Measurements from ENCODE around the gene ALDH1A2.

The ALDH1A2 gene

DNA sequence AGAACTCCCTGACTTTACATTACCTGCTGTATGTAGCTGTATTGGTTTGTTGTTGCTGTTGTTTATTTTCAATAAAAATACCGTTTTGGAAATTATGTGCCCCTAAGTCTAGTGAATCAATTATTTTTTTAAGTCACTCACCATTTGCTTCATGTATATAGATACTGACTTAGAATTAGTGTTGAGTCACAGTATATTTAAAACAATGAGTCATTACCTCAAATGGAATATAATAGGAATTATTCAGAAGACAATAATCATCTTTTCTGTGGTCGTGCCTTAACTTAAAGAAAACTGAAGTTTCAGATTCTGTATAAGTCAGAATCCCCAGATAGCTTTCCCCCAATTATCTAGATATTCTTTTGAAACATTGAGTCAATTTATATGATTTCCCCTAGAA, 21.0 kb upstream of the ALDH1A2 start:
- Histone ChIP-seq H3K79me1 (replicated peaks; ENCODE audit: low read length, poor library complexity, severe bottlenecking) (no peaks in the 10 kb centered on the region), H3K4me3 (ENCODE audit: insufficient read depth in 1 of 2, low read depth in 1 of 2, low read length in 2 of 2) (no peak overlapping the region), H3K23ac (ENCODE audit: low read length in 2 of 2) (no peak overlapping the region), H2BK5ac (ENCODE audit: low read depth, low read length, poor library complexity, severe bottlenecking) (no peak overlapping the region), H2AK5ac (ENCODE audit: low read length, severe bottlenecking) (no peak overlapping the region), H3K4me2 (ENCODE audit: low read length, poor library complexity, severe bottlenecking) (no peak overlapping the region), H3K27ac (ENCODE audit: low read length, poor library complexity, severe bottlenecking) (no peak overlapping the region), H3K4ac (ENCODE audit: low read depth in 1 of 2, low read length in 2 of 2) (no peak overlapping the region), H2BK120ac (ENCODE audit: low read depth, low read length) (no peak overlapping the region), H3K36me3 (ENCODE audit: control insufficient read depth in 1 of 2, insufficient read depth in 2 of 2, low read depth in 1 of 2, low read length in 2 of 2) (no peaks in the 10 kb centered on the region), H4K8ac (ENCODE audit: low read length) (no peak overlapping the region), H3K14ac (ENCODE audit: low read length in 2 of 2) (no peak overlapping the region), H3K4me1 (ENCODE audit: control insufficient read depth, insufficient read depth, low read depth, low read length) (no peaks in the 10 kb centered on the region), H3K9me3 (ENCODE audit: control insufficient read depth, low read length) (no peaks in the 10 kb centered on the region), H2BK12ac (ENCODE audit: low read length in 2 of 2) (no peak overlapping the region), H4K91ac (ENCODE audit: low read length) (no peak overlapping the region), H2AFZ (ENCODE audit: low read depth, low read length) (no peak overlapping the region), H2BK15ac (ENCODE audit: low read depth, poor library complexity, severe bottlenecking) (no peak overlapping the region), H3K27me3 (ENCODE audit: control insufficient read depth in 1 of 2, insufficient read depth in 1 of 2, low read length in 2 of 2) (no peaks in the 10 kb centered on the region), H3K9ac (ENCODE audit: low read length) (no peak overlapping the region), H3K18ac (ENCODE audit: low read depth in 1 of 2, low read length in 2 of 2) (no peak overlapping the region)
- WGBS, result 63% methylated on average over 1 of the region's 2 CpGs
- no peak for DNase-seq

DNA sequence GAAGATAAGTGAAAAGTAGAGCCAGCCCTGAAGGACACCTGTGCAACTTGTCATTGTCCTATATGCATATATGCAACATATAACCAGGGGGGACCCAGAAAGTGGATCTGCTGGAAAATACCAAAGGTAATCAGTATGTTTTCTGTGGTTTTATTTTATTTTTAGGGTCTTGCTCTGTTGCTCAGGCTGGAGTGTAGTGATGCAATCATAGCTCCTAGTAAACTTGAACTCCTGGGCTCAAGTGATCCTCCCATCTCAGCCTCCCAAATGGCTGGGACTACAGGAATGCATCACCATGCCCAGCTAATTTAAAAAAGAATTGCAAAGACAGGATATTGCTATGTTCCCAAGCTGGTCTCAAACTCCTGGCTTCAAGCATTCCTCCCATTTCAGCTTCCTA, 18.0 kb upstream of the ALDH1A2 start:
- no peak for DNase-seq
- no peak overlapping the region for H3K27ac ChIP-seq (ENCODE audit: low read length, poor library complexity, severe bottlenecking)
- peaks cover 0 to 4% of the 10 kb centered on the region in 2 experiments for H3K27me3 ChIP-seq (ENCODE audit: control insufficient read depth in 1 of 2, insufficient read depth in 1 of 2, low read length in 2 of 2)
- no peak overlapping the region for H3K18ac ChIP-seq (ENCODE audit: low read depth in 1 of 2, low read length in 2 of 2)
- H2BK120ac ChIP-seq (ENCODE audit: low read depth, low read length), result no peak overlapping the region
- H2BK12ac ChIP-seq (ENCODE audit: low read length in 2 of 2), result no peak overlapping the region
- H3K9ac ChIP-seq (ENCODE audit: low read length), result no peak overlapping the region
- no peak overlapping the region for H2AFZ ChIP-seq (ENCODE audit: low read depth, low read length)
- no peaks in the 10 kb centered on the region for H3K4me1 ChIP-seq (ENCODE audit: control insufficient read depth, insufficient read depth, low read depth, low read length)
- H3K9me3 ChIP-seq (ENCODE audit: control insufficient read depth, low read length), result no peaks in the 10 kb centered on the region
- H3K23ac ChIP-seq (ENCODE audit: low read length in 2 of 2), result no peak overlapping the region
- no peak overlapping the region for H4K8ac ChIP-seq (ENCODE audit: low read length)
- no peak overlapping the region for H3K4ac ChIP-seq (ENCODE audit: low read depth in 1 of 2, low read length in 2 of 2)
- H2BK15ac ChIP-seq (ENCODE audit: low read depth, poor library complexity, severe bottlenecking), result no peak overlapping the region
- no peak overlapping the region for H3K4me3 ChIP-seq (ENCODE audit: insufficient read depth in 1 of 2, low read depth in 1 of 2, low read length in 2 of 2)
- no peak overlapping the region for H2BK5ac ChIP-seq (ENCODE audit: low read depth, low read length, poor library complexity, severe bottlenecking)
- H4K91ac ChIP-seq (ENCODE audit: low read length), result no peak overlapping the region
- no peak overlapping the region for H3K4me2 ChIP-seq (ENCODE audit: low read length, poor library complexity, severe bottlenecking)
- no peaks in the 10 kb centered on the region for H3K79me1 ChIP-seq (replicated peaks; ENCODE audit: low read length, poor library complexity, severe bottlenecking)
- H3K36me3 ChIP-seq (ENCODE audit: control insufficient read depth in 1 of 2, insufficient read depth in 2 of 2, low read depth in 1 of 2, low read length in 2 of 2), result no peaks in the 10 kb centered on the region
- no peak overlapping the region for H3K14ac ChIP-seq (ENCODE audit: low read length in 2 of 2)
- H2AK5ac ChIP-seq (ENCODE audit: low read length, severe bottlenecking), result no peak overlapping the region

DNA sequence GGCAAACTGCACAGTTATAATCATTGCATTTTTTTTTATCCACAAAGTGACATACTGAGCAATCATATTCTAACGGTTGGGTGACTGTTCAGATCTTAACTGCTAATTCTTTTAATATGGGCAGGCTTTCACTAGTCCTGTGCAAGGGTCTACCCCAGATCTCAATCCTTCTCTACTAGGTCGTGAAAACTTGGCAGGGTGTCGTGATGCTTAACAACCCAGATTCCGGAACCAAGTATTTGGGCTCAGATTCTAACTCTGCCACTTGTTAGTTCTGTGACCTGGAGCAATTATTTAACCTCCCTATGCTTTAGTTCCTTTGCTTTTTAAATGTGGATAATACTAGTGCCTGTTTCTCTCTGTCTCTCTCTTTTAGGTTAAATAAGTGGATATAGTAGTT, 16.4 kb upstream of the ALDH1A2 start:
- Histone ChIP-seq H2BK5ac (ENCODE audit: low read depth, low read length, poor library complexity, severe bottlenecking) (no peak overlapping the region), H4K91ac (ENCODE audit: low read length) (no peak overlapping the region), H4K8ac (ENCODE audit: low read length) (no peak overlapping the region), H2AK5ac (ENCODE audit: low read length, severe bottlenecking) (no peak overlapping the region), H3K79me1 (replicated peaks; ENCODE audit: low read length, poor library complexity, severe bottlenecking) (no peaks in the 10 kb centered on the region), H3K9ac (ENCODE audit: low read length) (peak overlapping the region; percentile 60), H3K27me3 (ENCODE audit: control insufficient read depth in 1 of 2, insufficient read depth in 1 of 2, low read length in 2 of 2) (peaks cover 0 to 7% of the 10 kb centered on the region in 2 experiments), H2BK12ac (ENCODE audit: low read length in 2 of 2) (no peak overlapping the region), H3K36me3 (ENCODE audit: control insufficient read depth in 1 of 2, insufficient read depth in 2 of 2, low read depth in 1 of 2, low read length in 2 of 2) (no peaks in the 10 kb centered on the region), H3K4me3 (ENCODE audit: insufficient read depth in 1 of 2, low read depth in 1 of 2, low read length in 2 of 2) (no peak overlapping the region), H3K9me3 (ENCODE audit: control insufficient read depth, low read length) (no peaks in the 10 kb centered on the region), H3K23ac (ENCODE audit: low read length in 2 of 2) (no peak overlapping the region), H2BK120ac (ENCODE audit: low read depth, low read length) (no peak overlapping the region), H3K4me2 (ENCODE audit: low read length, poor library complexity, severe bottlenecking) (no peak overlapping the region), H2BK15ac (ENCODE audit: low read depth, poor library complexity, severe bottlenecking) (no peak overlapping the region), H3K18ac (ENCODE audit: low read depth in 1 of 2, low read length in 2 of 2) (no peak overlapping the region), H3K4ac (ENCODE audit: low read depth in 1 of 2, low read length in 2 of 2) (no peak overlapping the region), H3K27ac (ENCODE audit: low read length, poor library complexity, severe bottlenecking) (no peak overlapping the region), H3K14ac (ENCODE audit: low read length in 2 of 2) (no peak overlapping the region), H2AFZ (ENCODE audit: low read depth, low read length) (no peak overlapping the region), H3K4me1 (ENCODE audit: control insufficient read depth, insufficient read depth, low read depth, low read length) (no peaks in the 10 kb centered on the region)
- WGBS, result 92% methylated on average over 3 of the region's 4 CpGs
- no peak for DNase-seq

DNA sequence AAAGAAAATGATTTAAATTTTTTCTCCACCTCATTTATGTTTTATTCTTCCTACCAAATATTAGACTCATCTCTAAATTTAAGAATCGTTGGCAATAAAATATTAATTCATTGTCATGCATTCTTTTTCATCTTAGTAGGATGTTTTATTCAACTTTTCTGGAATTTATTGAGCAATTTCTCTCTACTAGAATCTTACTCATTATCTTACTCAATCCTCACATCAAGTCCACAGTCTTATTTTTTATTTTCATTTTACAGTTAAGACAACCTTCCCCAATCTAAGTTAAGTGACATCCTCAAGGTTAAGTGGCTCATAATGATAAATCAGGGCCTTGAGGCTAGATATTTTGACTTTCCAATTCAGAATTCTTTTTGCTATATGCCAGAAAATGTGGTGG, 15.9 kb upstream of the ALDH1A2 start:
- H3K23ac ChIP-seq (ENCODE audit: low read length in 2 of 2), result no peak overlapping the region
- WGBS, result 80% methylated on average over 1 of the region's 1 CpG
- no peak overlapping the region for H3K18ac ChIP-seq (ENCODE audit: low read depth in 1 of 2, low read length in 2 of 2)
- H3K27me3 ChIP-seq (ENCODE audit: control insufficient read depth in 1 of 2, insufficient read depth in 1 of 2, low read length in 2 of 2), result peaks cover 0 to 7% of the 10 kb centered on the region in 2 experiments
- H4K8ac ChIP-seq (ENCODE audit: low read length), result no peak overlapping the region
- no peak overlapping the region for H4K91ac ChIP-seq (ENCODE audit: low read length)
- H3K4ac ChIP-seq (ENCODE audit: low read depth in 1 of 2, low read length in 2 of 2), result no peak overlapping the region
- H2BK5ac ChIP-seq (ENCODE audit: low read depth, low read length, poor library complexity, severe bottlenecking), result no peak overlapping the region
- no peak overlapping the region for H3K14ac ChIP-seq (ENCODE audit: low read length in 2 of 2)
- H3K79me1 ChIP-seq (replicated peaks; ENCODE audit: low read length, poor library complexity, severe bottlenecking), result no peaks in the 10 kb centered on the region
- H2BK15ac ChIP-seq (ENCODE audit: low read depth, poor library complexity, severe bottlenecking), result no peak overlapping the region
- H2BK12ac ChIP-seq (ENCODE audit: low read length in 2 of 2), result no peak overlapping the region
- no peak overlapping the region for H3K27ac ChIP-seq (ENCODE audit: low read length, poor library complexity, severe bottlenecking)
- no peaks in the 10 kb centered on the region for H3K36me3 ChIP-seq (ENCODE audit: control insufficient read depth in 1 of 2, insufficient read depth in 2 of 2, low read depth in 1 of 2, low read length in 2 of 2)
- no peak overlapping the region for H2AFZ ChIP-seq (ENCODE audit: low read depth, low read length)
- peak overlapping the region; percentile 60 for H3K9ac ChIP-seq (ENCODE audit: low read length)
- no peak for DNase-seq
- no peak overlapping the region for H3K4me2 ChIP-seq (ENCODE audit: low read length, poor library complexity, severe bottlenecking)
- H3K4me1 ChIP-seq (ENCODE audit: control insufficient read depth, insufficient read depth, low read depth, low read length), result no peaks in the 10 kb centered on the region
- H3K9me3 ChIP-seq (ENCODE audit: control insufficient read depth, low read length), result no peaks in the 10 kb centered on the region
- no peak overlapping the region for H3K4me3 ChIP-seq (ENCODE audit: insufficient read depth in 1 of 2, low read depth in 1 of 2, low read length in 2 of 2)
- no peak overlapping the region for H2BK120ac ChIP-seq (ENCODE audit: low read depth, low read length)
- no peak overlapping the region for H2AK5ac ChIP-seq (ENCODE audit: low read length, severe bottlenecking)

Data from mesenchymal stem cell (in vitro differentiated cells and primary cell).